ENCODE data around the gene EIF4G3.

Gene EIF4G3

GRCh38 chr1:20770314-20771087 is 406.2 kb downstream of the EIF4G3 start:
- Histone ChIP-seq H3K27me3 (ENCODE audit: insufficient read depth, low read length) (no peaks in the 10 kb centered on the region), H3K36me3 (ENCODE audit: insufficient read depth, low read length) (peaks cover 98% of the 10 kb centered on the region), H3K4me1 (ENCODE audit: insufficient read depth, low read length) (no peaks in the 10 kb centered on the region), H3K4me3 (ENCODE audit: low read length) (no peak overlapping the region), H2AFZ (ENCODE audit: low read depth, low read length) (no peak overlapping the region), H3K9me3 (ENCODE audit: low read length) (no peaks in the 10 kb centered on the region)

GRCh38 chr1:20767271-20767670 is 409.4 kb downstream of the EIF4G3 start:
- peaks cover 99% of the 10 kb centered on the region for H3K36me3 ChIP-seq (ENCODE audit: insufficient read depth, low read length)
- H3K27me3 ChIP-seq (ENCODE audit: insufficient read depth, low read length), result no peaks in the 10 kb centered on the region
- H3K4me1 ChIP-seq (ENCODE audit: insufficient read depth, low read length), result no peaks in the 10 kb centered on the region
- no peak overlapping the region for H2AFZ ChIP-seq (ENCODE audit: low read depth, low read length)
- H3K4me3 ChIP-seq (ENCODE audit: low read length), result no peak overlapping the region
- H3K9me3 ChIP-seq (ENCODE audit: low read length), result no peaks in the 10 kb centered on the region

- Histone ChIP-seq H3K4me3 (ENCODE audit: low read length) (no peak overlapping the region), H3K27me3 (ENCODE audit: insufficient read depth, low read length) (no peaks in the 10 kb centered on the region), H3K9me3 (ENCODE audit: low read length) (no peaks in the 10 kb centered on the region), H3K36me3 (ENCODE audit: insufficient read depth, low read length) (peaks cover 94% of the 10 kb centered on the region), H3K4me1 (ENCODE audit: insufficient read depth, low read length) (no peaks in the 10 kb centered on the region), H2AFZ (ENCODE audit: low read depth, low read length) (no peak overlapping the region)
Observed at GRCh38 chr1:20763417-20763816, 413.3 kb downstream of the EIF4G3 start.

- Histone ChIP-seq H3K4me3 (ENCODE audit: low read length) (no peak overlapping the region), H3K36me3 (ENCODE audit: insufficient read depth, low read length) (peaks cover 90% of the 10 kb centered on the region), H2AFZ (ENCODE audit: low read depth, low read length) (no peak overlapping the region), H3K9me3 (ENCODE audit: low read length) (no peaks in the 10 kb centered on the region), H3K4me1 (ENCODE audit: insufficient read depth, low read length) (no peaks in the 10 kb centered on the region), H3K27me3 (ENCODE audit: insufficient read depth, low read length) (no peaks in the 10 kb centered on the region)
Observed at GRCh38 chr1:20760322-20760721, 416.4 kb downstream of the EIF4G3 start.

All from neuron (in vitro differentiated cells).